Stimulated activated CD4-positive, alpha-beta T cell treated with anti-CD3 and anti-CD28 coated beads, Interleukin-15, amount 100 ng/mL, for 1 hour (primary cell): ENCODE data around the gene RFX2.
"Not testable (repeated sequence)": the region's sequence is repeated elsewhere in the genome, so short reads cannot be mapped to it uniquely, and the experiment has no call there.

ENCODE experiments used
- DNase-seq, 2 donors: peaks; one replicate each; pipeline ENCODE4 v3.0.0-alpha.2; 2020; ENCODE audit warnings: low read depth in 1 of 2, low spot score in 1 of 2

RFX2 gene

DNA sequence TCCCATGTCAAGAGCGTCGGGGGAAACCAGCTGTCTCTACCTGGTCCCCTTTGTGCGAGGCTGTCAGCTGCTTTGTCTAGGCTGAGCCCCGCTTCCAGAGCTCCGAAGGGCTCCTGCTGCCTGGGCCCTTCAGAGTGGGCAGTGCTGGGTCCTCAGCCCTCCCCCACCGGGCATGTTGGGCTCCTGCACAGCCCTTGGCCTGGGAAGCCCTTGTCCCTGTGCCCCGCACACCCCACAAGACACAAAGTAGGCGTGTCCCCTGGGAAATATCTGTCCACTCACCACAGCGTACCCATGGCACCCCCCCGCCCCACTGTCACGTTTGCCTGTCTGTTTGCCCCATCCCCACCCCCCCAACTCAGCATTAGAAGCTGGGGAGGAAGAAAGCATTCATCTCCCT lies 92.7 kb downstream of the RFX2 start:
- no peak for DNase-seq

DNA sequence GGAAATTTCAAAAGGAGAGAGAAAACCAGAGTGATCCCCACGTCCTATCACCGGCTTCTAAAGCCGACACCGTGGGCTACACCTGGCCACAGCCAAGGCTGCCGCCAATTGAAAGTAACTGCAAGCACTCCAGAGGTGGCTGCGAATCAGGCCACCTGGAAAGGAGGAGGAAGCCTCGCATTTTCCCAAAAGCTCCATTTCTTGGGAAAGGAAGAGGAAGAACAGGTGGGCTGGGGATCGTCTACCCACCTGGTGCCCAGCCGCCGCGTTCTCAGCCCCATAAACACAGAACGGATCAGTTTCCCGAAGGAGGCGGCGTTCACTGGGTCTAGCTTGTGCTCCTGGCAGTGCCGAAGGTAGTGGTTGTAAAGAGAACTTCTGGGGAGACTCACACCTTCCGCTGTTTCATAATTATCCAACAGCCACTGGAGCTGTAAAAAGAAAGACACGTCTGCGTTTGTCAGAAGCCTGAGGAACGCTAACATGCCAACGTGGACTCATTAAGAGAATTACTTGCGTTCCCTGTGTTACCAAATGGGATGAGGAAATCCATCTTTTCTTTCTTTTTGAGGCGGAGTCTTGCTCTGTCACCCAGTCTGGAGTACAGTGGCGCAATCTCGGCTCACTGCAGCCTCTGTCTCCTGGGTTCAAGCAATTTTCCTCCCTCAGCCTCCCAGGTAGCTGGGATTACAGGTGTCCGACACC lies 94.3 kb downstream of the RFX2 start:
- no peak for DNase-seq

DNA sequence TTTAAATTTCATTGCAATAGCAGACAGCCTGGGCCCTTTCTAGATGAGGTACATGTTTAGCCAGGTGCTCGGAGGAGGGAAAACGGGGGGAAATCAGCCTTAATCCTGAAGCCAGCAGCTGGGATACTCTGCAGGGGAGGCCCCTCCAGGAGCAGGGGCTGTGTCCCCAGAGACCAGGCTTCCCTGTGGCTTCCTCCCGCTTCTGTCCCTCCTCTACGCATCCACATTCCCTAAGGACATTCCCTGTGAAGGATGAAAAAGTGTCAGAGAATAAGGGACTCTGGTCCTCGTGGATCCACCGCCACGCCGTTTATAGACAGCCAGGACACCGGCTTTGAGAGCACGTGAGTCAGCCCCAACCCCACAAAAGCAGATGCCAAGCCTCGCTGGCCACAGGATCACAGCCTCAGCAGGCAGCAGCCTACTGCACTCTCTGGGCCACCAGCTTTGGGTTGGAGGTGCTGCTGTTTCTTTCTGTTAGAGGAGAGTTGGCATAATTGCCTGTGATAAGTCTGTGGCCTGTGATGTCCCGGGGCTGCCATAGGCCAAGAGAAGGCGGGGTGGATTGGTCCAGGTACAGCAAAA lies 95.7 kb downstream of the RFX2 start:
- DNase-seq: no peak

DNA sequence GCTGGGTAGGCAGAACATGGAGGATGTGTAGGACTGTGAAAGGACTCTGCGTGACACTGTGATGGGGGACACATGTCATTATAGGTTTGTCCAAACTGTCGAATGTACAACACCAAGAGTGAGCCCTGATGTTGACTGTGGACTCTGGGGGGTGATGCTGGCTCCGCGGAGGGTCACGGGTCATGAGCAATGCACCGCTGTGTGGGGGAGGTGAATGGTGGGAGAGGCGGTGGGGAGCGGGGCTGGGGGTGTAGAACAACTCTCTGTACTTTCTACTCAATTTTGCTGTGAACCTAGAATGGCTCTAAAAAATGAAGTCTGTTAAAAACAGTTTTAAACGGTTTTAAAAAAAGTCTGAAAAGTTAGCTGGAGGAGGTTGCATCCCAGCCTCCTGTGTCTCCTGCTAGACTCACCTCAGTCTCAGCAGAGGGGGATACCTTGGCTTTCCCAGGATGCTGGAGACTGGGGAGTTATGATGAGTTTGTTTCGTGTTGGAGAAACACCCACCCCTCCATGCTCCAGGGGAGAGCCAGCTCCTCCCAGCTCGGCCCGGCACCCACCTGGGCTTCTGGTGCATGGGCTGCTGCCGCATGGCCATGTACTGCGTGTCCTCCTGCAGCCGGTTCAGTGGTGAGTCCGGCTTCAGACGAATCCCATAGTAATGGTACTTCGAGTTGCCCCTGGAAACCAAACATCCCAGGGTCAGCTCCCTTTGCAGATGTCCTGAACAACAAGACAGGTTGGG lies 97.7 kb downstream of the RFX2 start:
- DNase-seq: no peak

DNA sequence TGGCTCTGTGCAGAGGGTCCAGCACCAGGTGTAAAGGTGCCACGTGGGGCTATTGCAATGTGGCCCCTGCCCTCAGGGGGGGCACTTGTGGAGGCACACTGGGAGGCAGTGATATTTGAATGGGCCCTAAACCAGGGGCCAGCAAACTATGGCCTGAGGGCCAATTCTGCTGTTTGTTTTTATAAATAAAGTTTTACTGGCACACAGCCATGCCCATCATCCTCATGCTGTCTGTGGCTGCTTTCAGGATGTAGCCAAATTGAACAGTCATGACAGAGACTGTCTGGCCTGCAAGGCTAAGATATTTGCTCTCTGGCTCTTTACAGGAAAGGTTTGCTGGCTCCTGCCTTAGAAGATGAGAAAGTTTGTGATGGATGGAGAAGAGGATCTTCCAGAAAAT lies 98.5 kb downstream of the RFX2 start:
- DNase-seq: no peak

DNA sequence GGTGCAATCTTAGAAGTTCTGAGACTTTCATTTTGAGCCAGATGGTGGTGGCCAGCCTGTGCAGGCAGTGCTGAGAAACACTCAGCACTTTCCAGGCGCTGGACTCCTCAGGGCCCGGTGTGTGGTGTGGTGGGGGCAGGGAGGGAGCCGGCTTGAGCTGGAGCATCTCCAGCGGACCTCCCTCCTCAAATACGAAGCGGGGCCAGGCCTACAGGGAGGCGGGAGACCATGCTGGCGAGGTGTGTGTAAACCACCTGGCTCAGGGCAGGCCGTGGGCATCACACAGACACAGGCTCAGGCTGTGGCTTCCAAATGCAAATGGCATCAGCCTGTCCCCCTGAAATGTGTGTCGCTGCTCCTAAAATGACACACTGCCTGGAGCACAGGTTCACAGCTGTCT lies 99.1 kb downstream of the RFX2 start:
- DNase-seq: no peak

DNA sequence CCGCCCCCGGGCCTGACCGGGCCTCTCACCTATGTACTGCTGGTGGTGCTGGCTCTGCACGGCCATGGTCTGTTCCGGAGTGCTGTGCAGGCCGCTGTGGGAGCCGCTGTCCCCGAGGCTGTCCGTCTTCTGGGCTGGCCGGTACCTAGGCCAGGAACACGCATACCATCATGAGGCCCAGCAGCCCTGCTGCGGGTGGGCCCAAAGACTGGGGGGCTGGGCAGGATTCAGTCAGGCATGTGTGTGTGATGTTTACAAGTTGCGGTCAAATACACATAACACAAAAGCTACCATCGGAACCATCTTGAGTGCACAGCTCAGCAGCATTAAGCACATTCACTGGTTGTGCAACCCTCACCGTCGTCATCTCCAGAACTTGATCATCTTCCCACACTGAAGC lies 100.2 kb downstream of the RFX2 start:
- no peak for DNase-seq

DNA sequence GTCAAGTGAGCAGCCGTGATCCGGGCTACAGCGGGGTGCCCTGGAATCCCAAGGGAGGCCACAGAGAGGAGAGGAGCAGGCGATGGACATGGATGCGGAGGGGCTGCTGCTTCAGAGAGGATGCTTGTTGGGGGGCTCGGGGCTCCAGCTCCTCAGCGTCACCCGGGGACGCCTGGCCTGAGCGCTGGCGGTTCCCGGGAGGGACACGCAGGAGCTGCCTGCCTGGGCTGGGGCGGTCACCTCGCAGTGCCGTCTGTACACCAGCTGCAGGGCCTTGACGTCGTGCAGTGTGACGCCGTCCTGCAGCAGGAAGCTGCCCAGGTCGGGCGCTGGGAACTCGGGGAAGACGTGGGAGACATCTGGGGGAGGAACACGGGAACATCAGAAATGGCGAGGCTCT lies 102.4 kb downstream of the RFX2 start:
- no peak for DNase-seq

DNA sequence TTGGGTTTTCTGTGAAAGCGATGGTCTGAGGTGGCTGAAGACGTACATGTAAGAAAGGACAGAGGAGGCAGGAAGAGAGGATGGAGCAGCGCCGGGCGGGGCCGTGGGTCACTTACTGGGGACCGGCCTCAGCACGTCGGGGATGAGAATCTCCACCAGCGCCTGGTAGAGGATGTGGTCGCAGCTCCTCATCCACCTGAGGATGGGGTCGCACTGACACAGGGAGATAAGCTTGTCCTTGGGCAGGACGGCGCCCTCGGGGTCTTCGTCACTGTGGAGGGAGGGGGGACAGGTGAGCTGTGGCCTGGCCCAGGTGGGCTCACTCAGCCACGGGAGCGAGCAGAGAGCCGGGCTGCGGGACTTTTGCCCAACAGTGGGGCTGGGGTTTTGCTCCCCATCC lies 103.4 kb downstream of the RFX2 start:
- DNase-seq: no peak

DNA sequence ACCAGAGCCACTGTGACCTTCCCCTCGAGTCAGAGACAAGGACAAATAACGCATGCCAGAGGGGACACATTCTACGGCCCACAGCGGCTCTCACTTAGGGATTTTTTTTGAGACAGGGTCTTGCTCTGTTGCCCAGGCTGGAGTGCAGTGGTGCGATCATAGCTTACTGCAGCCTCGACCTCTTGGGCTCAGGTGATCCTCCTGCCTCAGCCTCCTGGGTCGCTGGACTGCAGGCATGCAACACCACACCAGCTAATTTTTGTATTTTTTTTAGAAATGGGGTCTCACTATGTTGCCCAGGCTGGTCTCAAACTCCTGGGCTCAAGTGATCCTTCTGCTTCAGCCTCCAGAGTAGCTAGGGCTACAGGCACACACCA lies 104.2 kb downstream of the RFX2 start:
- DNase-seq: not testable (repeated sequence)

DNA sequence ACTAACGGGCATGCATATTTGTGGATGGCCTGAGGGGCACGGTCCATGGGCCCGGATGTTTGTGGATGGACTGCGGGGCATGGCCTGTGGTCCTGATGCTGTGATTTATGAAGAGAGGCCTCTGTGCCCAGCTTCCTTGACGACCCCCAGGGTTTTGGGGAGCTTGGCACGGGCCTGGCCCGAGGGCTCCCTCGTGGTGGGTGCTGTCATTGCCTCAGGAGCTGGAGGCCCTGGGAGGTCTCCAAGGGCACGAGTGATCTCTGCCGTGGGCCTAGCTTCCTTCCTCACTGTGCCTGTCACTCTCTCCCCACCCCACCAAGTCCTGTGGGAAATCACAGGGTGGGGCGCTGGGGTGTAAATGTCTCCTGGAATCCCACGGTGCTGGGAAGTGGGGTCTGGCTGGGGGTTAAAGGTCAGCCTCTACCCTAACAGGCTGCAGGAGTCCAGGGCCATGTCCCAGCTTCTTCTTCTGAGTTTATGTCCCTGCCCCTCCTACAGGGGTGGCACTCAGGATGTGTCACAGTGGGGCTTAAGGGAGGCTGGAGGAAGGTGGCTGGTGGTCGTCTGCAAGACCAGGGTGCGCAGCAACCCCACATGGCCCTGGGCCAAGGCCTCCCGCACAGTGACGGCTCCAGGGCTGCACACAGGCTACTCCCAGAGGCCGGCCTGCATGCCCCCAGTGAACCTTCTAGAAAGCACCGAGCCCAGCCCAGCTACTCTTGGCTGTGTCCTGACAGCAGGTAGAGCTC lies 104.8 kb downstream of the RFX2 start:
- DNase-seq: no peak

DNA sequence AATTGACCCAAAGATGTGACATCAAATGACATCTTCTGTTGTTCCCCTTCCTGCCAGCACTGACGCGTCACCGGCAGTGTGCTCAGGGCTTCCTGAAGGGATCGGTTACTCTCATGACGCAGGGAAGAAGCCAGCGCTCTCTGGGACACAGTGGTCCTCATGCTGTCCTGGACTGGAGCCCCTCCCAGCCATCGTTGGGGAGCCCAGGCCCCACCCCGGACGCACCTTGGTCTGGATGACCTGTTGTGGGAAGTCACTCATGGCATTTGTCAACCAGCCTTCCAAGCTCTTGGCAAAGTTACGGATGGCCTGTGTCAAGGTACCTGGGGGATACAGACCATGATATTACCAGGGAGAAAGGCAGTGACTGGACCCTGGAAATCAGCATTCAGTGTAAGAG lies 106.3 kb downstream of the RFX2 start:
- DNase-seq: no peak

DNA sequence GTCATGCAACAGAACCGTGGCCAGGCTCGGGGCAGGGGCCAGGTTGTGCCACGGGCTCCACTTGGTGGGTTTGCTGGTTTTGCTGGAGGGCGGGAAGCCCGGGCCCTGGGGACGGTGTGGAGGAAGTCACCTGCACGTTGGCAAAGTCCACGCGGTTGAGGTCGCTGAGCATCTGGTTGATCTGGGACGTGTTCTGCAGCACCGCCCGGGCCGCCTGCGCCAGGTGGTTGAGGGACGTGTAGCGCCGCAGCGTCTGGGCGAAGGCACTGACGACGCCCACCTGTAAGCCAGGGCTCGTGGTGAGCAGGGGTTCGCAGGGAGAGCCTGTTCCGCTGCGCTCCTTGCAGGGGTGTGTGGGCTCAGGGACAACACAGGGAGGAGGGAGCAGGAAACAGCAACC lies 107.7 kb downstream of the RFX2 start:
- DNase-seq: no peak

DNA sequence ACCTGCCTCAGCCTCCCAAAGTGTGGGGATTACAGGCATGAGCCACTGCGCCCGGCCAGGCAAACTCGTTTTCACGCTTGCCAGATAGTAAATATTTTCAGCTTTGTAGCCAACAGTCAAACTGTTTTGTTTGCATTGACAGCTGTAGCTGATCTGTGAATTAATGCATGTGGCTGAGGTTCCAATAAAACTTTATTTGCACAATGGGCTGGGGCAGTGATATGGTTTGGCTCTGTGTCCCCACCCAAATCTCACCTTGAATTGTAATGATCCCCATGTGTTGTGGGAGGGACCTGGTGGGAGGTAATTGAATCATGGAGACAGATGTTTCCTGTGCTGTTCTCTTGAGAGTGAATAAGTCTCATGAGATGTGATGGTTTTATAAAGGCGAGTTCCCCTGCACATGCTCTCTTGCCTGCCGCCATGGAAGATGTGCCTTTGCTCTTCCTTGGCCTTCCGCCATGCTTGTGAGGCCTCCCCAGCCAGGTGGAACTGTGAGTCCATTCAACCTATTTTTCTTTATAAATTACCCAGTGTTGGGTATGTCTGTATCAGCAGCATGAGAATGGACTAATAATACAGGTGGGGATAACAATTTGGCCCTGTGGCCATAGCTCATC lies 110.0 kb downstream of the RFX2 start:
- no peak for DNase-seq

DNA sequence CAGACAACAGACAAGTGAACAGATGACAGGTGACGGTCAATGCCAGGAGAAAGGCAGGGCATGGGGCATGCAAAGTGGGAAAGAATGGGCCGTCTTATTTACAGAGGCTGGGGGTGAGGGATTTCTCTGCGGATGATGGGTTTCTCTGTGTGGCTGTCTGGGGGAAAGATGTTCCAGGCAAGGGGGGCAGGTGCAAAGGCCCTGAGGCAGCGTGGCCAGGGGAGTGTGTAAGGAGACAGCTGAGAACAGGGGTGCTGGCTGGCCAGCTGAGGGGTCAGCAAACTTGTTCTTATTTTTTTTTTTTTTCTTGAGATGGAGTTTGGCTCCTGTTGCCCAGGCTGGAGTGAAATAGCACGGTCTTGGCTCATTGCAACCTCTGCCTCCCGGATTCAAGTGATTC lies 110.6 kb downstream of the RFX2 start:
- DNase-seq: no peak

DNA sequence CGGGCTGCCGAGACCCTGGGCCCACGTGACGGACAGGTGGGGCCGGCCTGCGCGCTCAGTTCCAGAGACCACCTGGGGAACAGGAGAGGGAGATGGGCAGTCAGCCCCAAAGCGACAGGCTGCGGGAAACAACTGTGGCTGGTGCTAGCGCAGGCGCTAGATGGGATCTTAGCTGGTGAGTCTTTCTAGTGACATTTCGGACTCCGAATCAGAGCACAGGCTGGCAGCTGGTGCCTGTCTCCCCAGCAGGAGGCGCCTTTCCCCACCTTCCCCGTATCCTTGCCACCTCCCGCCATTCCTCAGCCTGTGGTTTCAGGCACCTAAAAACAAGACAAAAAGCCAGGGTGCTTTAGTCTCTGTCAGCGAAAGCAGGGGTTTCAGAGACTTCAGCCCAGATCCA lies 112.9 kb downstream of the RFX2 start:
- no peak for DNase-seq

DNA sequence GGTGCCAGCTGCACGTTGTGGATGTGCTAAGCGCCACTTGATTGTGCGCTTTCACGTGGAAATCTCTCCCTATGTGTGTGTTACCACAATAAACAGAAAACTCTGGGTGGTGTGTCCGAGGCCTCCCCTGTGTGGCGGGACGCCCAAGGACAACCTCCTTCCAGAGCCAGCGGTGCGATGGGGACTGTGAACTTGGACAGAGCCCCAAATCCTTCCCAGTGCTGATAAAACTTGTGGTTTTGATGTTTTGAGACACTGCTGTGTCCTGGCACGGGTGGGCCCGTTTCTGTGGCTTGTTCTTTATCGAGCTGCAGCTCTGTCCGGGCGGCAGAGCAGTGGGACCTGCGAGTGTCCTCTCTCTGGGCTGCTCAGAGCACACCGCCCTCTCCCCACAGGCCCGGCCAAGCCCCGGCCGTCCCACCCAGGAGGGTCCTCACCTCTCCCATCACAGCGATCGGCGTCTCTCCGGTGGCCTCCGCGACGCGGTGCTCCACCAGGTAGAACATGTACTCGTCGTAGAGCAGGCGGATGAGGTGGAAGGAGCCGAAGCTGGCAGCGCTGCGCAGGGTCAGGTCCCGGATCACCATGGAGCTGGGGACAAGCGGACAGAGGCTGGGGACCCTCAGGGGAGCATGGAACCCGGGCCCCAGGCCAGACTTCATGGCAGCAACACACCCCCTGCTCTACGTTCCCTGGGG lies 113.5 kb downstream of the RFX2 start:
- DNase-seq: no peak

DNA sequence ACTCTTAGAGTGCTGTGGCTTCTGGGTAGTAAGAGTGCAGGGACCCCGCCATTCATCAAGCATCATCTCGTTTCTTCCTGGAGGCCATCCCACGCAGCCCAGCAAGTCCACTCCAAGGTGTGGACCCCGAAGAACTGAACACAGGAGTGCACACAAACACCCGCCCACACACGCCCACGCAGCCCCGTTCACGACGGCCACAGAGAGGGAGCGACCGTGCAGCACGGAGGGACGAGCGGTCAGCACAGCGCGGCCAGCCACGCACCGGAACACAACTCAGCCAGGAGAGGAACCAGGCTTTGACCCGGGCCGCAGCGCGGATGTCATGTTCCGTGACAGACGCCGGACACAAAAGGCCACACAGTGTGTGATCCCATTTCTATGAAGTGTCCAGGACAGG lies 114.2 kb downstream of the RFX2 start:
- no peak for DNase-seq

DNA sequence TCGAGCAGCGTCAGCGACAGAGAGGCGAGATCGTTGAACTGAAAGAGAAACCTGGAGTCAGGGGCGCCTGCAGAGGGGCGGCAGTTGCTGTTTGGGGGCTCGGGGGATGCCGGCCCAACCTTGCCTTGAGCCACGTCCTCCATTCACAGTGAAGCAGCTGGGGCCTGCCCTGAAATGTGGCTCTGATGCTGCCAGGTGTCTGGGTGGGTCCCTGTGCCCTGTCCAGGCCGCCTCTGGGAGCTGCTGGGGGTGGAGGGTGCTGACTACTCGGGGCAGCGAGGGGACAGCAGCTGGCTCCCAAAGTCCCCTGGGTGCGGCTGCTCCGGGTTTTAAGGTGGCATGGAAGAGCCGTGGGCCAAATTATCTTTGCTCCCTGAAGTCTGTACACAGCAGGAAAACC lies 114.7 kb downstream of the RFX2 start:
- DNase-seq: no peak

DNA sequence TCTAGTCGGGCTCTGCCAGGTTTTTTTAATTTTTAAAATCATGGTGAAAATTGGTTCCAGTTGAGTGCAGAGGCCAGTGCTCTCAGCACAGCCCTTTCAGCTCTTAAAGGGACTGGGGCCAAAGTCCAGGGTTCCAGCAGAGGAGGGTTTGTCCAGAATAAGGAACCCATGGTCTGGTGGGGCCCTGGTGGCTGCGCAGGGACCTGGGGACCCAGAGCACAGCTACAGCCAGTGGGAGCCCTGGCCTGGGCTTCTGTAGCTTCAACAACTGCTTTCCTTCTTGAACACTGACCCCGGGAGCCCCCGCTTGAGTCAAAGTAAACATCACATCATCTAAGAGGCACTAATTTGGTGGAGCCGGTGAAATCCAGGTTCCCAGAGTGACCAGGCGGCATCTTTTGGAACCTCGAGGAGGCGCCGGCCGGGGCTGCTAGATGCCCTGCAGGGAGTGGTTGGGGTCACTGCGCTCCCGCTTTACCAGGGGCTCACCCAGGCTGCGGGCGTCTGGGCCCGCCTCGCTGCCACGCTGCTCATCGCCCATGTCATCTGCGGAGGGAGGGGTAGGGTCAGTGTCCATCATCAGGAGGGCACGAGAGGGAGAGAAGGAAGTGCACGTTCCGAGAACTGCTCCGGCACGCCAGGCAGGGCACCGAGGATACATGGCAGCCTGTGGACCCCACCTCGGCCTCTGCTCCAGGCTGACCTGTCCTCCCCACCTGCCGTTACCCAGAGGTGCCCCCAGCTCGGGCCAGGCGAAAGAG lies 115.7 kb downstream of the RFX2 start:
- no peak for DNase-seq
